HepG2 (cell line): ENCODE measurements around the gene PPM1H. TPM values are rescaled to one million over a fixed set of nuclear protein-coding genes. Genes with fewer than 3 reads are reported as not detected.

Experiments used
- ATAC-seq: fragments of 200-7000 bp; cut with Tn5 transposase; 3 replicates; pipeline ENCODE4 v1.9.1; 2020; ENCODE audit warnings: mild to moderate bottlenecking, moderate library complexity
- BruUV-seq: library from RNA; stranded (reverse); fragments of 400-500 nt; replicated peaks from 2 replicates; lab custom pipeline; 2021; lab: Mats Ljungman, UMichigan
- CTCF ChIA-PET: fragments of 300-600 bp; formaldehyde crosslinking; extraction: SDS; loops from one replicate; lab custom pipeline; 2021; ENCODE audit warnings: low total read pairs, inconsistent platforms, low intra/inter-chr PET ratio; lab: Yijun Ruan, JAX
- POLR2A ChIA-PET: fragments of 350-600 bp; sonication (Branson Sonifier 250); formaldehyde crosslinking; loops from one replicate; lab custom pipeline; 2020; ENCODE audit warnings: antibody characterized with exemption, inconsistent platforms; lab: Yijun Ruan, JAX
- DNase-seq: peaks from one replicate; pipeline ENCODE4 v3.0.0-alpha.2; 2015; ENCODE audit warnings: low spot score
- FAIRE-seq: peaks from 3 replicates; lab custom pipeline; 2011; peaks lifted over from hg19 to GRCh38; lab: Jason Lieb, UNC
- H2AFZ ChIP-seq: one replicate; pipeline ENCODE4 v1.6.1; 2011; ENCODE audit warnings: low read length, inconsistent platforms
- H3K27ac ChIP-seq: fragments of 300-600 bp; 3 replicates; pipeline ENCODE4 v1.8.0; 2011; ENCODE audit warnings: mixed run types, mild to moderate bottlenecking, mixed read lengths, low read length, inconsistent platforms; ENCODE audit not compliant: insufficient read depth; ENCODE audit errors: extremely low read length
- H3K27me3 ChIP-seq, 2 experiments: fragments of 200-600 bp in 1 of 2; 2 replicates in 1 of 2; 3 replicates in 1 of 2; pipeline versions ENCODE4 v1.6.0 to v1.8.0; 2011; ENCODE audit warnings: low read length in 2 of 2, mild to moderate bottlenecking in 2 of 2, moderate library complexity in 2 of 2, inconsistent platforms in 1 of 2; ENCODE audit not compliant: insufficient read depth in 2 of 2, control insufficient read depth in 1 of 2
- H3K36me3 ChIP-seq, 2 experiments: fragments of 200-600 bp in 1 of 2; replicated peaks in 1 of 2; 2 replicates in 1 of 2; 3 replicates in 1 of 2; pipeline versions ENCODE4 v1.5.1 to v1.8.0; 2011; ENCODE audit warnings: low read length in 2 of 2, inconsistent platforms in 1 of 2; ENCODE audit not compliant: insufficient read depth in 2 of 2, control insufficient read depth in 1 of 2
- H3K4me1 ChIP-seq: 2 replicates; pipeline ENCODE4 v1.5.1; 2012; ENCODE audit warnings: low read length, inconsistent platforms; ENCODE audit not compliant: insufficient read depth
- H3K4me2 ChIP-seq: 2 replicates; pipeline ENCODE4 v1.6.0; 2011; ENCODE audit warnings: low read depth, low read length, inconsistent platforms
- H3K4me3 ChIP-seq, 3 experiments: fragments of 200-600 bp in 1 of 3; sonication (generic), shearing (Covaris generic) in 1 of 3; replicated peaks in 1 of 3; 2 replicates each; pipeline ENCODE4 v1.5.1; 2011 to 2016; ENCODE audit warnings: low read length in 3 of 3, inconsistent platforms in 2 of 3, low read depth in 2 of 3, mild to moderate bottlenecking in 2 of 3, control low read depth in 1 of 3, mixed read lengths in 1 of 3; ENCODE audit not compliant: insufficient read depth in 1 of 3
- H3K79me2 ChIP-seq: one replicate; pipeline ENCODE4 v1.6.1; 2011; ENCODE audit warnings: low read length, inconsistent platforms; ENCODE audit not compliant: insufficient read depth
- H3K9ac ChIP-seq: 2 replicates; pipeline ENCODE4 v1.6.0; 2011; ENCODE audit warnings: mild to moderate bottlenecking, low read depth, low read length, inconsistent platforms; ENCODE audit not compliant: insufficient read depth
- H3K9me3 ChIP-seq: 2 replicates; pipeline ENCODE4 v1.5.1; 2012; ENCODE audit warnings: mild to moderate bottlenecking, low read length
- H4K20me1 ChIP-seq: 2 replicates; pipeline ENCODE4 v1.6.0; 2011; ENCODE audit warnings: inconsistent platforms, mild to moderate bottlenecking, low read length, moderate library complexity; ENCODE audit not compliant: insufficient read depth
- CENPX ChIP-seq: sonication (generic); formaldehyde crosslinking; IDR thresholded peaks from 2 replicates; pipeline ENCODE4 v1.9.0; 2021; ENCODE audit warnings: mild to moderate bottlenecking, missing genetic modification reagents, moderate library complexity
- CHD2 ChIP-seq: IDR thresholded peaks from 2 replicates; pipeline ENCODE4 v1.6.1; 2011; ENCODE audit warnings: low read depth, low read length, improper control_type of control experiment
- GFI1 ChIP-seq: sonication (generic); formaldehyde crosslinking; IDR thresholded peaks from 2 replicates; pipeline ENCODE4 v1.5.0; 2020; ENCODE audit warnings: missing genetic modification reagents, mild to moderate bottlenecking, borderline replicate concordance
- NR2F1 ChIP-seq, 2 experiments: fragments of 450-650 bp in 1 of 2; formaldehyde crosslinking in 1 of 2; IDR thresholded peaks; 2 replicates each; pipeline versions ENCODE4 v1.5.0 to v1.6.1; 2016 to 2020; ENCODE audit warnings: mild to moderate bottlenecking in 1 of 2, missing compliant biosample characterization in 1 of 2, missing genetic modification reagents in 1 of 2, moderate library complexity in 1 of 2
- ZFP37 ChIP-seq: sonication (generic); formaldehyde crosslinking; IDR thresholded peaks from 2 replicates; pipeline ENCODE4 v1.4.0; 2020; ENCODE audit warnings: missing genetic modification reagents, borderline replicate concordance
- ZNF274 ChIP-seq: sonication (generic); formaldehyde crosslinking; IDR thresholded peaks from 2 replicates; pipeline ENCODE4 v1.5.1; 2020; ENCODE audit warnings: mild to moderate bottlenecking, missing genetic modification reagents
- ZNF44 ChIP-seq: sonication (generic); formaldehyde crosslinking; IDR thresholded peaks from 2 replicates; pipeline ENCODE4 v1.5.1; 2020; ENCODE audit warnings: mild to moderate bottlenecking, missing genetic modification reagents
- ZNF501 ChIP-seq: sonication (generic); formaldehyde crosslinking; IDR thresholded peaks from 2 replicates; pipeline ENCODE4 v1.5.1; 2020; ENCODE audit warnings: mild to moderate bottlenecking, moderate library complexity, missing genetic modification reagents
- in situ Hi-C: cut with HindIII; loops from 2 replicates; pipeline ENCODE4 v1.10.0; 2017; ENCODE audit warnings: low pct_unique_long_range_greater_than_20kb; ENCODE audit not compliant: extremely low pct_ligation_motif_present
- intact Hi-C: fragments of 100-400 bp; cut with micrococcal nuclease; formaldehyde crosslinking; loops from one replicate; pipeline ENCODE4 v1.10.0; 2022; ENCODE audit not compliant: unreplicated experiment
- polyA plus RNA-seq, 8 experiments: library from polyadenylated mRNA; depleted of rRNA in 3 of 8; stranded (reverse) in 7 of 8; unstranded in 1 of 8; fragments of >200 nt; fragmentation: Illumina TruSeq in 4 of 8; extraction: Trizol in 4 of 8; gene quantifications; 2 replicates each; pipeline versions ENCODE4 v1.2.1 to v1.2.3, GENCODE V29; 2011 to 2016; ENCODE audit warnings: low read depth in 4 of 8, missing spikeins in 1 of 8, mixed read lengths in 1 of 8; ENCODE audit not compliant: insufficient read depth in 1 of 8
- total RNA-seq, 5 experiments: library from RNA; depleted of rRNA; stranded (reverse); fragments of >200 nt; fragmentation: Illumina TruSeq; extraction: Trizol; gene quantifications; 2 replicates each; pipeline ENCODE4 v1.2.3, GENCODE V29; 2016; ENCODE audit warnings: low read depth in 1 of 5
- TF ChIP-seq, protein P1 (sequence below): sonication (generic); formaldehyde crosslinking; IDR thresholded peaks from 2 replicates; pipeline ENCODE4 v1.8.0; 2022; ENCODE audit warnings: missing genetic modification reagents, mild to moderate bottlenecking, borderline replicate concordance
- TF ChIP-seq, protein P2 (sequence below): sonication (generic); formaldehyde crosslinking; IDR thresholded peaks from 2 replicates; pipeline ENCODE4 v1.8.0; 2022; ENCODE audit warnings: mild to moderate bottlenecking, missing genetic modification reagents, moderate library complexity
- TF ChIP-seq, protein P3 (sequence below): IDR thresholded peaks from 2 replicates; pipeline ENCODE4 v1.6.1; 2016; ENCODE audit warnings: missing genetic modification reagents, missing compliant biosample characterization
- TF ChIP-seq, protein P4 (sequence below): fragments of 450-650 bp; IDR thresholded peaks from 2 replicates; pipeline ENCODE4 v1.6.1; 2017
- TF ChIP-seq, protein P5 (sequence below): sonication (generic); formaldehyde crosslinking; IDR thresholded peaks from 2 replicates; pipeline ENCODE4 v1.4.0; 2020; ENCODE audit warnings: missing genetic modification reagents

PPM1H gene
- total and polyA plus RNA-seq, 2 of the 13 experiments (the other 11 are each of a cell fraction or from before 2014, with no cell fraction given), result 29.1 to 38.1 TPM

DNA sequence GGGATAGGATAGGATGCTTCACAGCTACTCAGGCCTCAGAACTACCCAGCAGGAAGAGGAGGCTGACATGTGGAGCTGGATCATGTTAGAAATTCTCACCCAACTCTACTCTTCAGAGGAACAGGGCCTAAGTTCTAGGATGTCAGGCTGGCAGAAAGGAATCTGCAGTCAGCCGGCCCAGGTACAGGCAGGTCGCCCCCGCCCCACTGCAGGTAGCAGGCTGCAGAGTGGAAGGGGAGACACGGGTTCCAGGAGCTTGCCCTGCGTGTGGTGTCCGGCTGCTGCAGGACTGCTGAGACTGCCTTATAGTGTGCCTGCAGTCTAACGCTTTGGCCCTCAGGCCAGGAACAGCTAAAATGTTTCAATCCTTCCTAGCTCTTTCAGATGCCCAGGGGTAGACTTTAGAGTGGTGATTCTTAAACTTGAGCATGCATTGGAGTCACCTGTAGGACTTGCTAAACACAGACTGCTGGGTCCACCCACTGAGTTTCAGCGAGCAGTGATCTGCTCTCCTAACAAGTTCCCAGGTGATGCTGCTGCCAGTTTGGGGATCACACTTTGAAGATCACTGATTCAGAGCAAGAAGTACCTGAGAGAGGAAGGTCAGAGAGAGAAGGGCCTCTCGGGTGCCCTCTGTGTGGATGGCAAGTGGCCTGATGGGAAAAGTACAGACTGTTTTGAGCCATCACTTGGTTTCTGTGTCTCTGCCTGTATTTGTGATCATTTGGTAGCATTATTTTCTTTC lies 153.6 kb downstream of the PPM1H start (continued):
- TF ChIP-seq, protein P1, sequence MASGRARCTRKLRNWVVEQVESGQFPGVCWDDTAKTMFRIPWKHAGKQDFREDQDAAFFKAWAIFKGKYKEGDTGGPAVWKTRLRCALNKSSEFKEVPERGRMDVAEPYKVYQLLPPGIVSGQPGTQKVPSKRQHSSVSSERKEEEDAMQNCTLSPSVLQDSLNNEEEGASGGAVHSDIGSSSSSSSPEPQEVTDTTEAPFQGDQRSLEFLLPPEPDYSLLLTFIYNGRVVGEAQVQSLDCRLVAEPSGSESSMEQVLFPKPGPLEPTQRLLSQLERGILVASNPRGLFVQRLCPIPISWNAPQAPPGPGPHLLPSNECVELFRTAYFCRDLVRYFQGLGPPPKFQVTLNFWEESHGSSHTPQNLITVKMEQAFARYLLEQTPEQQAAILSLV (CRISPR knock-in tag), result no peak
- TF ChIP-seq GFI1 (no peak), ZNF274 (CRISPR knock-in tag) (no peak), ZNF44 (CRISPR knock-in tag) (no peak), NR2F1 (CRISPR knock-in tag; IDR thresholded peaks at IDR 0.05) (no peak), ZFP37 (CRISPR knock-in tag) (no peak)
- TF ChIP-seq, protein P2, sequence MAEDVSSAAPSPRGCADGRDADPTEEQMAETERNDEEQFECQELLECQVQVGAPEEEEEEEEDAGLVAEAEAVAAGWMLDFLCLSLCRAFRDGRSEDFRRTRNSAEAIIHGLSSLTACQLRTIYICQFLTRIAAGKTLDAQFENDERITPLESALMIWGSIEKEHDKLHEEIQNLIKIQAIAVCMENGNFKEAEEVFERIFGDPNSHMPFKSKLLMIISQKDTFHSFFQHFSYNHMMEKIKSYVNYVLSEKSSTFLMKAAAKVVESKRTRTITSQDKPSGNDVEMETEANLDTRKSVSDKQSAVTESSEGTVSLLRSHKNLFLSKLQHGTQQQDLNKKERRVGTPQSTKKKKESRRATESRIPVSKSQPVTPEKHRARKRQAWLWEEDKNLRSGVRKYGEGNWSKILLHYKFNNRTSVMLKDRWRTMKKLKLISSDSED (CRISPR knock-in tag), result no peak
- TF ChIP-seq, protein P3, sequence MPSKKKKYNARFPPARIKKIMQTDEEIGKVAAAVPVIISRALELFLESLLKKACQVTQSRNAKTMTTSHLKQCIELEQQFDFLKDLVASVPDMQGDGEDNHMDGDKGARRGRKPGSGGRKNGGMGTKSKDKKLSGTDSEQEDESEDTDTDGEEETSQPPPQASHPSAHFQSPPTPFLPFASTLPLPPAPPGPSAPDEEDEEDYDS (CRISPR knock-in tag), result no peak

DNA sequence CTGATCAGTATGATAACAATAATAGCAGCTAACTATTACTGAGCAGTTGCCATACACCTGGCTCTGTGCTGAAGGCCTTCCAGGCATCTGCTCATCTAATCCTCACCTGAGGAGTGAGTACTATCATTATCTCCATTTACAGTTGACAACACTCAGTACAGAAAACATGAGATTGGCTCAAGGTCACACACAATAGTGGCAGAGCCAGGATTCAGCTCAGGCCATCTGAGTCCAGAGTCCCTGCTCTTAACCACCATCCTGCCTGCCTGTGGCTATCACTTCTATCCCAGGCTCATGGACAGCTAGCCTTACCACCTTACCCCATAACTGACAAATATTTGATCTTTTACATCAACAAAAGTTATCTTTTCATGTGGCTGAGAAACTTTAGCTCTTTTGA lies 155.5 kb downstream of the PPM1H start:
- Histone ChIP-seq H4K20me1 (peaks cover 6% of the 10 kb centered on the region; the same call in 1 of the 2 replicates), H3K27ac (peak overlapping the region; percentile 37), H2AFZ (no peak overlapping the region), H3K4me3 (no peak overlapping the region), H3K27me3 (no peaks in the 10 kb centered on the region), H3K9me3 (no peaks in the 10 kb centered on the region), H3K36me3 (peaks cover 13 to 47% of the 10 kb centered on the region in 2 experiments), H3K4me1 (peaks cover 27% of the 10 kb centered on the region), H3K9ac (no peak overlapping the region), H3K79me2 (no peaks in the 10 kb centered on the region), H3K4me2 (no peak overlapping the region)
- in situ Hi-C loops (no loop called here), intact Hi-C loops (no loop called here)
- ATAC-seq, result peak; percentile 96
- ChIA-PET CTCF (no interaction called here), POLR2A (no interaction called here)
- BruUV-seq, result no TSS peak
- peak; percentile 82 for FAIRE-seq
- peak; percentile 65 for DNase-seq
- TF ChIP-seq, protein P4, sequence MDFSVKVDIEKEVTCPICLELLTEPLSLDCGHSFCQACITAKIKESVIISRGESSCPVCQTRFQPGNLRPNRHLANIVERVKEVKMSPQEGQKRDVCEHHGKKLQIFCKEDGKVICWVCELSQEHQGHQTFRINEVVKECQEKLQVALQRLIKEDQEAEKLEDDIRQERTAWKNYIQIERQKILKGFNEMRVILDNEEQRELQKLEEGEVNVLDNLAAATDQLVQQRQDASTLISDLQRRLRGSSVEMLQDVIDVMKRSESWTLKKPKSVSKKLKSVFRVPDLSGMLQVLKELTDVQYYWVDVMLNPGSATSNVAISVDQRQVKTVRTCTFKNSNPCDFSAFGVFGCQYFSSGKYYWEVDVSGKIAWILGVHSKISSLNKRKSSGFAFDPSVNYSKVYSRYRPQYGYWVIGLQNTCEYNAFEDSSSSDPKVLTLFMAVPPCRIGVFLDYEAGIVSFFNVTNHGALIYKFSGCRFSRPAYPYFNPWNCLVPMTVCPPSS, result no peak
- TF ChIP-seq CENPX (CRISPR knock-in tag), result no peak
- no peak for TF ChIP-seq CHD2
- TF ChIP-seq, protein P5, sequence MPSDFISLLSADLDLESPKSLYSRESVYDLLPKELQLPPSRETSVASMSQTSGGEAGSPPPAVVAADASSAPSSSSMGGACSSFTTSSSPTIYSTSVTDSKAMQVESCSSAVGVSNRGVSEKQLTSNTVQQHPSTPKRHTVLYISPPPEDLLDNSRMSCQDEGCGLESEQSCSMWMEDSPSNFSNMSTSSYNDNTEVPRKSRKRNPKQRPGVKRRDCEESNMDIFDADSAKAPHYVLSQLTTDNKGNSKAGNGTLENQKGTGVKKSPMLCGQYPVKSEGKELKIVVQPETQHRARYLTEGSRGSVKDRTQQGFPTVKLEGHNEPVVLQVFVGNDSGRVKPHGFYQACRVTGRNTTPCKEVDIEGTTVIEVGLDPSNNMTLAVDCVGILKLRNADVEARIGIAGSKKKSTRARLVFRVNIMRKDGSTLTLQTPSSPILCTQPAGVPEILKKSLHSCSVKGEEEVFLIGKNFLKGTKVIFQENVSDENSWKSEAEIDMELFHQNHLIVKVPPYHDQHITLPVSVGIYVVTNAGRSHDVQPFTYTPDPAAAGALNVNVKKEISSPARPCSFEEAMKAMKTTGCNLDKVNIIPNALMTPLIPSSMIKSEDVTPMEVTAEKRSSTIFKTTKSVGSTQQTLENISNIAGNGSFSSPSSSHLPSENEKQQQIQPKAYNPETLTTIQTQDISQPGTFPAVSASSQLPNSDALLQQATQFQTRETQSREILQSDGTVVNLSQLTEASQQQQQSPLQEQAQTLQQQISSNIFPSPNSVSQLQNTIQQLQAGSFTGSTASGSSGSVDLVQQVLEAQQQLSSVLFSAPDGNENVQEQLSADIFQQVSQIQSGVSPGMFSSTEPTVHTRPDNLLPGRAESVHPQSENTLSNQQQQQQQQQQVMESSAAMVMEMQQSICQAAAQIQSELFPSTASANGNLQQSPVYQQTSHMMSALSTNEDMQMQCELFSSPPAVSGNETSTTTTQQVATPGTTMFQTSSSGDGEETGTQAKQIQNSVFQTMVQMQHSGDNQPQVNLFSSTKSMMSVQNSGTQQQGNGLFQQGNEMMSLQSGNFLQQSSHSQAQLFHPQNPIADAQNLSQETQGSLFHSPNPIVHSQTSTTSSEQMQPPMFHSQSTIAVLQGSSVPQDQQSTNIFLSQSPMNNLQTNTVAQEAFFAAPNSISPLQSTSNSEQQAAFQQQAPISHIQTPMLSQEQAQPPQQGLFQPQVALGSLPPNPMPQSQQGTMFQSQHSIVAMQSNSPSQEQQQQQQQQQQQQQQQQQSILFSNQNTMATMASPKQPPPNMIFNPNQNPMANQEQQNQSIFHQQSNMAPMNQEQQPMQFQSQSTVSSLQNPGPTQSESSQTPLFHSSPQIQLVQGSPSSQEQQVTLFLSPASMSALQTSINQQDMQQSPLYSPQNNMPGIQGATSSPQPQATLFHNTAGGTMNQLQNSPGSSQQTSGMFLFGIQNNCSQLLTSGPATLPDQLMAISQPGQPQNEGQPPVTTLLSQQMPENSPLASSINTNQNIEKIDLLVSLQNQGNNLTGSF (CRISPR knock-in tag), result no peak
- no peak for TF ChIP-seq ZNF501 (CRISPR knock-in tag)
